ENCODE results near the gene KLF13.

KLF13 gene

GRCh38 chr15:31365655-31366127, 39.1 kb downstream of the KLF13 start:
- peak; percentile 67 for DNase-seq

- no peak for DNase-seq
These were observed 39.6 kb downstream of the KLF13 start for GRCh38 chr15:31366169-31366734.

GRCh38 chr15:31367021-31367729, 40.5 kb downstream of the KLF13 start:
- DNase-seq: no peak

GRCh38 chr15:31367730-31368344, 41.2 kb downstream of the KLF13 start:
- DNase-seq: no peak

- DNase-seq: no peak
These were observed 43.1 kb downstream of the KLF13 start for GRCh38 chr15:31369727-31370126.

- DNase-seq: no peak
These were observed 45.0 kb downstream of the KLF13 start for GRCh38 chr15:31371520-31372240.

- DNase-seq: no peak
These were observed 46.0 kb downstream of the KLF13 start for GRCh38 chr15:31372635-31373091.

GRCh38 chr15:31373096-31373865, 46.6 kb downstream of the KLF13 start:
- no peak for DNase-seq

- no peak for DNase-seq
These were observed 47.3 kb downstream of the KLF13 start for GRCh38 chr15:31373970-31374369.

- DNase-seq: no peak
These were observed 47.9 kb downstream of the KLF13 start for GRCh38 chr15:31374489-31374888.

- no peak for DNase-seq
These were observed 48.4 kb downstream of the KLF13 start for GRCh38 chr15:31374986-31375385.

- DNase-seq: no peak
These were observed 49.1 kb downstream of the KLF13 start for GRCh38 chr15:31375772-31376171.

- DNase-seq: no peak
These were observed 49.9 kb downstream of the KLF13 start for GRCh38 chr15:31376511-31376910.

- no peak for DNase-seq
These were observed 50.4 kb downstream of the KLF13 start for GRCh38 chr15:31377030-31377429.

GRCh38 chr15:31378363-31378903, 51.8 kb downstream of the KLF13 start:
- DNase-seq: no peak

GRCh38 chr15:31379042-31379441, 52.4 kb downstream of the KLF13 start:
- DNase-seq: no peak

GRCh38 chr15:31379577-31379976, 52.9 kb downstream of the KLF13 start:
- DNase-seq: no peak

GRCh38 chr15:31381801-31382712, 55.4 kb downstream of the KLF13 start:
- no peak for DNase-seq

GRCh38 chr15:31382713-31383045, 56.0 kb downstream of the KLF13 start:
- no peak for DNase-seq

GRCh38 chr15:31383139-31383538, 56.5 kb downstream of the KLF13 start:
- no peak for DNase-seq

GRCh38 chr15:31384568-31384967, 57.9 kb downstream of the KLF13 start:
- no peak for DNase-seq

Measured in effector CD4-positive, alpha-beta T cell (primary cell).